ENCODE results near the gene LIPT1. TPM values are rescaled to one million over a fixed set of nuclear protein-coding genes. Genes with fewer than 3 reads are reported as not detected.

LIPT1 gene
- total and polyA plus RNA-seq, 2 of the 8 experiments (the other 6 are each of a cell fraction or from before 2014, with no cell fraction given), result 6.1 to 10.9 TPM

DNA sequence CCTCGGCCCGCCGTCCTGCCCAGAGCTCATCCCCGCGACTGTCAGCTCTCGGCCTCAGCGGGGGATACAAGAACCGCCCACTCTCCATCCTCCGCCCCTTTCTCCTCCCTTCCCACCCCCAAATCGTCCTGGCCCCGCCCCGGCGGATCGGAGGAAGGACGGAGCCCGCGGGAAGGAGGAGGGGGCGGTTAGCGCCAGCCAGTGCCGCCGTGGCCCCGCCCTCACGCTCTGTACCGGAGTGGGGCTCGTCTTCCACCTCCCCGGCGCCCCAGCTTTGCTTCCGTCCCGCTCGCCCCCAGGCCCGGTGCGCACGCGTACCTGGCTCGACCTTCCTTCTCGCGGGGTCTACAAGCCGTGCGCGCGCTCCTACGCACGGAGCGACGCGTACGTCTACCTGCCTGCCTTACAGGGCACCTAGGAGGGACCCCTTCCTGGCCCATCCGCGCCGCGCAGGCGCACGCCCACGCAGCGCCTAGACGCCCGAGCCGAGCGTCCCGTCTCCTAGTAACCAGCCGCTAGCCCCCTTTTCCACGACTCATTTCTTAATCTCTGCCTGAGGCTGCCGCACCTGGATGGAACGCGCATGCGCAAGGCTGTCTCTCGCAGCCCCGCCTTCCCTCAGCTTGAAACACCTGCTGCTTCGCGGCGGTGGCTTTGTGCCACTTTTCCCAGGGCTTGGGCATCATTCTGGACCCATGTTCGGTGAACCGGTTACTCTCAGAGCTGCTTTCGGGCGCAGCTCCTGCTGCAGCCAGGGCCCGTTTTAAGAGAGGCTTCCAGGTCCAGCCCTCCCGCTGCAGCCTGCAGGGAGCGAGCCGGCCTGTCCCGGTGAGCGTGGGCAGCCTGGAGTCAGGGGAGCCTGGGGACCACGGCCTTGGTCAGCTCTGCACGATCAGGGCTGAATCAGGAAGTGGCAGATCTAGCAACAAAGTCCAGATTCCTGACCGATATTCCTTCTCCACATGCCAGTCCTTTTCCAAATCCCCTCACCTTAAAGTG is 13.4 kb upstream of the LIPT1 start, which contains the start of gene C2orf15 (continued):
- peak; percentile 25; the same call in 1 of the 2 replicates for TF ChIP-seq SP4 (IDR thresholded peaks at IDR 0.05; ENCODE audit: low read length)
- TF ChIP-seq KDM1A (IDR thresholded peaks at IDR 0.05; ENCODE audit: borderline replicate concordance, low read length), result no peak
- 0 out of 2 replicates have a peak, but pooled peaks have one; percentile 28 for TF ChIP-seq CEBPB (IDR thresholded peaks at IDR 0.05; ENCODE audit: low read depth, low read length)
- TF ChIP-seq, protein P1, sequence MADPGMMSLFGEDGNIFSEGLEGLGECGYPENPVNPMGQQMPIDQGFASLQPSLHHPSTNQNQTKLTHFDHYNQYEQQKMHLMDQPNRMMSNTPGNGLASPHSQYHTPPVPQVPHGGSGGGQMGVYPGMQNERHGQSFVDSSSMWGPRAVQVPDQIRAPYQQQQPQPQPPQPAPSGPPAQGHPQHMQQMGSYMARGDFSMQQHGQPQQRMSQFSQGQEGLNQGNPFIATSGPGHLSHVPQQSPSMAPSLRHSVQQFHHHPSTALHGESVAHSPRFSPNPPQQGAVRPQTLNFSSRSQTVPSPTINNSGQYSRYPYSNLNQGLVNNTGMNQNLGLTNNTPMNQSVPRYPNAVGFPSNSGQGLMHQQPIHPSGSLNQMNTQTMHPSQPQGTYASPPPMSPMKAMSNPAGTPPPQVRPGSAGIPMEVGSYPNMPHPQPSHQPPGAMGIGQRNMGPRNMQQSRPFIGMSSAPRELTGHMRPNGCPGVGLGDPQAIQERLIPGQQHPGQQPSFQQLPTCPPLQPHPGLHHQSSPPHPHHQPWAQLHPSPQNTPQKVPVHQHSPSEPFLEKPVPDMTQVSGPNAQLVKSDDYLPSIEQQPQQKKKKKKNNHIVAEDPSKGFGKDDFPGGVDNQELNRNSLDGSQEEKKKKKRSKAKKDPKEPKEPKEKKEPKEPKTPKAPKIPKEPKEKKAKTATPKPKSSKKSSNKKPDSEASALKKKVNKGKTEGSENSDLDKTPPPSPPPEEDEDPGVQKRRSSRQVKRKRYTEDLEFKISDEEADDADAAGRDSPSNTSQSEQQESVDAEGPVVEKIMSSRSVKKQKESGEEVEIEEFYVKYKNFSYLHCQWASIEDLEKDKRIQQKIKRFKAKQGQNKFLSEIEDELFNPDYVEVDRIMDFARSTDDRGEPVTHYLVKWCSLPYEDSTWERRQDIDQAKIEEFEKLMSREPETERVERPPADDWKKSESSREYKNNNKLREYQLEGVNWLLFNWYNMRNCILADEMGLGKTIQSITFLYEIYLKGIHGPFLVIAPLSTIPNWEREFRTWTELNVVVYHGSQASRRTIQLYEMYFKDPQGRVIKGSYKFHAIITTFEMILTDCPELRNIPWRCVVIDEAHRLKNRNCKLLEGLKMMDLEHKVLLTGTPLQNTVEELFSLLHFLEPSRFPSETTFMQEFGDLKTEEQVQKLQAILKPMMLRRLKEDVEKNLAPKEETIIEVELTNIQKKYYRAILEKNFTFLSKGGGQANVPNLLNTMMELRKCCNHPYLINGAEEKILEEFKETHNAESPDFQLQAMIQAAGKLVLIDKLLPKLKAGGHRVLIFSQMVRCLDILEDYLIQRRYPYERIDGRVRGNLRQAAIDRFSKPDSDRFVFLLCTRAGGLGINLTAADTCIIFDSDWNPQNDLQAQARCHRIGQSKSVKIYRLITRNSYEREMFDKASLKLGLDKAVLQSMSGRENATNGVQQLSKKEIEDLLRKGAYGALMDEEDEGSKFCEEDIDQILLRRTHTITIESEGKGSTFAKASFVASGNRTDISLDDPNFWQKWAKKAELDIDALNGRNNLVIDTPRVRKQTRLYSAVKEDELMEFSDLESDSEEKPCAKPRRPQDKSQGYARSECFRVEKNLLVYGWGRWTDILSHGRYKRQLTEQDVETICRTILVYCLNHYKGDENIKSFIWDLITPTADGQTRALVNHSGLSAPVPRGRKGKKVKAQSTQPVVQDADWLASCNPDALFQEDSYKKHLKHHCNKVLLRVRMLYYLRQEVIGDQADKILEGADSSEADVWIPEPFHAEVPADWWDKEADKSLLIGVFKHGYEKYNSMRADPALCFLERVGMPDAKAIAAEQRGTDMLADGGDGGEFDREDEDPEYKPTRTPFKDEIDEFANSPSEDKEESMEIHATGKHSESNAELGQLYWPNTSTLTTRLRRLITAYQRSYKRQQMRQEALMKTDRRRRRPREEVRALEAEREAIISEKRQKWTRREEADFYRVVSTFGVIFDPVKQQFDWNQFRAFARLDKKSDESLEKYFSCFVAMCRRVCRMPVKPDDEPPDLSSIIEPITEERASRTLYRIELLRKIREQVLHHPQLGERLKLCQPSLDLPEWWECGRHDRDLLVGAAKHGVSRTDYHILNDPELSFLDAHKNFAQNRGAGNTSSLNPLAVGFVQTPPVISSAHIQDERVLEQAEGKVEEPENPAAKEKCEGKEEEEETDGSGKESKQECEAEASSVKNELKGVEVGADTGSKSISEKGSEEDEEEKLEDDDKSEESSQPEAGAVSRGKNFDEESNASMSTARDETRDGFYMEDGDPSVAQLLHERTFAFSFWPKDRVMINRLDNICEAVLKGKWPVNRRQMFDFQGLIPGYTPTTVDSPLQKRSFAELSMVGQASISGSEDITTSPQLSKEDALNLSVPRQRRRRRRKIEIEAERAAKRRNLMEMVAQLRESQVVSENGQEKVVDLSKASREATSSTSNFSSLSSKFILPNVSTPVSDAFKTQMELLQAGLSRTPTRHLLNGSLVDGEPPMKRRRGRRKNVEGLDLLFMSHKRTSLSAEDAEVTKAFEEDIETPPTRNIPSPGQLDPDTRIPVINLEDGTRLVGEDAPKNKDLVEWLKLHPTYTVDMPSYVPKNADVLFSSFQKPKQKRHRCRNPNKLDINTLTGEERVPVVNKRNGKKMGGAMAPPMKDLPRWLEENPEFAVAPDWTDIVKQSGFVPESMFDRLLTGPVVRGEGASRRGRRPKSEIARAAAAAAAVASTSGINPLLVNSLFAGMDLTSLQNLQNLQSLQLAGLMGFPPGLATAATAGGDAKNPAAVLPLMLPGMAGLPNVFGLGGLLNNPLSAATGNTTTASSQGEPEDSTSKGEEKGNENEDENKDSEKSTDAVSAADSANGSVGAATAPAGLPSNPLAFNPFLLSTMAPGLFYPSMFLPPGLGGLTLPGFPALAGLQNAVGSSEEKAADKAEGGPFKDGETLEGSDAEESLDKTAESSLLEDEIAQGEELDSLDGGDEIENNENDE (IDR thresholded peaks at IDR 0.05; ENCODE audit: insufficient replicate concordance, low read length), result no peak
- TF ChIP-seq GTF2F1 (IDR thresholded peaks at IDR 0.05; ENCODE audit: borderline replicate concordance, low read depth, low read length), result no peak
- TF ChIP-seq BACH1 (IDR thresholded peaks at IDR 0.05; ENCODE audit: low read length), result peak; percentile 69; the same call in 1 of the 2 replicates
- TF ChIP-seq ZNF274 (IDR thresholded peaks at IDR 0.05; ENCODE audit: borderline replicate concordance, extremely low read depth, low read length), result no peak
- no peak for TF ChIP-seq CBX8 (IDR thresholded peaks at IDR 0.05; ENCODE audit: borderline replicate concordance, low read depth, low read length)
- no peak for TF ChIP-seq EP300 (IDR thresholded peaks at IDR 0.05; ENCODE audit: borderline replicate concordance in 1 of 2, low read depth in 2 of 2, low read length in 2 of 2)
